PC-3 (cell line): ENCODE results near the gene ATP2B2. TPM values are rescaled to one million over a fixed set of nuclear protein-coding genes. Genes with fewer than 3 reads are reported as not detected.

Source experiments
- ATAC-seq: fragments of 200-7000 bp; cut with Tn5 transposase; 2 replicates; pipeline ENCODE4 v1.9.1; 2020; ENCODE audit warnings: mild to moderate bottlenecking, moderate library complexity
- BruUV-seq: library from RNA; stranded (reverse); fragments of 400-500 nt; replicated peaks from 2 replicates; lab custom pipeline; 2021; lab: Mats Ljungman, UMichigan
- CTCF ChIA-PET: fragments of 300-600 bp; sonication (Branson Sonifier 250); formaldehyde crosslinking; loops from one replicate; lab custom pipeline; 2022; ENCODE audit warnings: antibody characterized with exemption; lab: Charles Lee
- POLR2A ChIA-PET: fragments of 300-600 bp; sonication (Branson Sonifier 250); formaldehyde crosslinking; loops from one replicate; lab custom pipeline; 2022; ENCODE audit warnings: antibody characterized with exemption; ENCODE audit not compliant: unreplicated experiment; lab: Charles Lee
- DNase-seq: peaks from one replicate; pipeline ENCODE4 v3.0.0-alpha.2; 2015
- H2AFZ ChIP-seq: fragments of 300-600 bp; sonication (generic); 2 replicates; pipeline ENCODE4 v1.6.0; 2016; ENCODE audit warnings: antibody characterized with exemption, low read length
- H3F3A ChIP-seq: fragments of 300-600 bp; sonication (generic); one replicate; pipeline ENCODE4 v1.6.0; 2017; ENCODE audit warnings: antibody characterized with exemption, low read length, control low read depth, mild to moderate bottlenecking; ENCODE audit not compliant: unreplicated experiment
- H3K27ac ChIP-seq: fragments of 300-600 bp; sonication (generic); 2 replicates; pipeline ENCODE4 v1.5.1; 2016; ENCODE audit warnings: mild to moderate bottlenecking, low read length
- H3K27me3 ChIP-seq: fragments of 300-600 bp; sonication (generic); 2 replicates; pipeline ENCODE4 v1.6.1; 2016; ENCODE audit warnings: low read length, mixed read lengths
- H3K36me3 ChIP-seq: fragments of 300-600 bp; sonication (generic); 2 replicates; pipeline ENCODE4 v1.6.1; 2016; ENCODE audit warnings: low read depth, mixed run types, low read length, mixed read lengths
- H3K4me1 ChIP-seq: fragments of 300-600 bp; sonication (generic); 2 replicates; pipeline ENCODE4 v1.5.1; 2016; ENCODE audit warnings: low read length; ENCODE audit not compliant: insufficient read depth
- H3K4me2 ChIP-seq: fragments of 300-600 bp; sonication (generic); 2 replicates; pipeline ENCODE4 v1.6.0; 2016; ENCODE audit warnings: low read length
- H3K4me3 ChIP-seq: fragments of 300-600 bp; sonication (generic); 2 replicates; pipeline ENCODE4 v1.5.1; 2016; ENCODE audit warnings: mild to moderate bottlenecking, low read length, mixed read lengths
- H3K79me2 ChIP-seq: fragments of 300-600 bp; sonication (generic); 2 replicates; pipeline ENCODE4 v1.6.1; 2017; ENCODE audit warnings: low read length, mixed read lengths
- H3K9ac ChIP-seq: fragments of 300-600 bp; sonication (generic); 2 replicates; pipeline ENCODE4 v1.6.0; 2016; ENCODE audit warnings: mild to moderate bottlenecking, low read length
- H3K9me2 ChIP-seq: fragments of 300-600 bp; sonication (generic); replicated peaks from 2 replicates; pipeline ENCODE4 v1.6.1; 2016; ENCODE audit warnings: mixed run types, low read length, mixed read lengths
- H3K9me3 ChIP-seq: fragments of 300-600 bp; sonication (generic); 2 replicates; pipeline ENCODE4 v1.6.1; 2016; ENCODE audit warnings: low read length, mixed read lengths
- H4K20me1 ChIP-seq: fragments of 300-600 bp; sonication (generic); 2 replicates; pipeline ENCODE4 v1.6.1; 2016; ENCODE audit warnings: low read length, mixed read lengths
- EZH2 ChIP-seq: fragments of 300-600 bp; sonication (generic); IDR thresholded peaks from one replicate; pipeline ENCODE4 v1.6.1; 2017; ENCODE audit warnings: antibody characterized with exemption, mild to moderate bottlenecking, low read length; ENCODE audit not compliant: unreplicated experiment
- EZH2phosphoT487 ChIP-seq: fragments of 300-600 bp; sonication (generic); IDR thresholded peaks from 2 replicates; pipeline ENCODE4 v1.6.1; 2018; ENCODE audit warnings: mild to moderate bottlenecking, antibody characterized with exemption, low read length, borderline replicate concordance
- intact Hi-C: fragments of 100-400 bp; cut with micrococcal nuclease; formaldehyde crosslinking; loops from 2 replicates; pipeline ENCODE4 v1.9.0; 2023
- total RNA-seq: library from RNA; depleted of rRNA; stranded (reverse); fragments of >200 nt; gene quantifications from 2 replicates; pipeline ENCODE4 v1.2.3, GENCODE V29; 2014
- TF ChIP-seq, protein P1 (sequence below): fragments of 300-600 bp; sonication (generic); conservative IDR thresholded peaks from 2 replicates; pipeline ENCODE4 v1.5.1; 2017; ENCODE audit warnings: antibody characterized with exemption, low read depth, mild to moderate bottlenecking, low read length

ATP2B2 gene
- total RNA-seq, 1 experiment from 2014 or later, result not detected

DNA sequence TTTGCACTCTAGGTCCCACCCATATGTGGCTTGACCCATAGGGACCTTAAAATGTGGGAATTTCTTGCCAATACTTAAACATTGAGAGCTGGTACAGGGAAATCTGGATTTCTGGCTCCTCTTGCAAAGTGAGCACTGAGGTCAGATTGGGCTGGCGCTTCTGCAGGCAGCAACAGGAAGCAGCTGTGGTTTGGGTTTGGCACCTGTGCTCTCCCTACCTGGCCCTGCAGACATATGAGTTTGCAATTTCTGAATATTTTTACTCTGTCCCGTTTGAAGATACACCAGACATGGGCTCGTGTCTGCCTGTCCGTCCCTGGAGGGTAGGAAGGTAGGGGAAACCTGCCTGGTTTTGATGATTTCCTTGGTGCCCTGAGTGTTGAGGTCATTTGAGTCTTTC, 109.7 kb downstream of the ATP2B2 start:
- Histone ChIP-seq H3K36me3 (no peaks in the 10 kb centered on the region), H3F3A (no peaks in the 10 kb centered on the region), H3K4me1 (no peaks in the 10 kb centered on the region), H3K9me3 (no peaks in the 10 kb centered on the region), H2AFZ (no peak overlapping the region), H3K4me2 (no peak overlapping the region), H3K4me3 (no peak overlapping the region), H3K27ac (no peak overlapping the region), H3K9ac (no peak overlapping the region), H3K79me2 (no peaks in the 10 kb centered on the region), H3K27me3 (no peaks in the 10 kb centered on the region), H4K20me1 (no peaks in the 10 kb centered on the region), H3K9me2 (no peaks in the 10 kb centered on the region)
- TF ChIP-seq EZH2 (no peak), EZH2phosphoT487 (no peak)
- TF ChIP-seq, protein P1, sequence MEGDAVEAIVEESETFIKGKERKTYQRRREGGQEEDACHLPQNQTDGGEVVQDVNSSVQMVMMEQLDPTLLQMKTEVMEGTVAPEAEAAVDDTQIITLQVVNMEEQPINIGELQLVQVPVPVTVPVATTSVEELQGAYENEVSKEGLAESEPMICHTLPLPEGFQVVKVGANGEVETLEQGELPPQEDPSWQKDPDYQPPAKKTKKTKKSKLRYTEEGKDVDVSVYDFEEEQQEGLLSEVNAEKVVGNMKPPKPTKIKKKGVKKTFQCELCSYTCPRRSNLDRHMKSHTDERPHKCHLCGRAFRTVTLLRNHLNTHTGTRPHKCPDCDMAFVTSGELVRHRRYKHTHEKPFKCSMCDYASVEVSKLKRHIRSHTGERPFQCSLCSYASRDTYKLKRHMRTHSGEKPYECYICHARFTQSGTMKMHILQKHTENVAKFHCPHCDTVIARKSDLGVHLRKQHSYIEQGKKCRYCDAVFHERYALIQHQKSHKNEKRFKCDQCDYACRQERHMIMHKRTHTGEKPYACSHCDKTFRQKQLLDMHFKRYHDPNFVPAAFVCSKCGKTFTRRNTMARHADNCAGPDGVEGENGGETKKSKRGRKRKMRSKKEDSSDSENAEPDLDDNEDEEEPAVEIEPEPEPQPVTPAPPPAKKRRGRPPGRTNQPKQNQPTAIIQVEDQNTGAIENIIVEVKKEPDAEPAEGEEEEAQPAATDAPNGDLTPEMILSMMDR, result no peak
- ChIA-PET POLR2A (no interaction called here), CTCF (no interaction called here)
- no TSS peak for BruUV-seq
- no peak for ATAC-seq
- intact Hi-C loops, result no loop called here
- peak; percentile 17 for DNase-seq

- CTCF ChIA-PET, result no interaction called here
- Histone ChIP-seq H3K4me3 (no peak overlapping the region), H3K79me2 (no peaks in the 10 kb centered on the region), H4K20me1 (no peaks in the 10 kb centered on the region), H2AFZ (no peak overlapping the region), H3K9ac (no peak overlapping the region), H3K27ac (no peak overlapping the region), H3K27me3 (no peaks in the 10 kb centered on the region), H3K9me3 (no peaks in the 10 kb centered on the region), H3K4me1 (no peaks in the 10 kb centered on the region), H3F3A (no peaks in the 10 kb centered on the region), H3K9me2 (no peaks in the 10 kb centered on the region), H3K4me2 (no peak overlapping the region), H3K36me3 (no peaks in the 10 kb centered on the region)
- ATAC-seq (no peak), DNase-seq (no peak)
- TF ChIP-seq, protein P1, result no peak
- TF ChIP-seq EZH2, result no peak
- TF ChIP-seq EZH2phosphoT487, result no peak
- POLR2A ChIA-PET, result no interaction called here
- intact Hi-C loops, result no loop called here
- no TSS peak for BruUV-seq
Observed at GRCh38 chr3:10395196-10395595, 110.2 kb downstream of the ATP2B2 start.

- no peak overlapping the region for H3K4me2 ChIP-seq
- no peaks in the 10 kb centered on the region for H3K36me3 ChIP-seq
- BruUV-seq, result no TSS peak
- H3K27me3 ChIP-seq, result no peaks in the 10 kb centered on the region
- ChIA-PET CTCF (no interaction called here), POLR2A (no interaction called here)
- H4K20me1 ChIP-seq, result no peaks in the 10 kb centered on the region
- no peak overlapping the region for H2AFZ ChIP-seq
- H3K9ac ChIP-seq, result no peak overlapping the region
- H3K9me2 ChIP-seq, result no peaks in the 10 kb centered on the region
- H3K79me2 ChIP-seq, result no peaks in the 10 kb centered on the region
- H3K9me3 ChIP-seq, result no peaks in the 10 kb centered on the region
- intact Hi-C loops, result no loop called here
- H3K4me1 ChIP-seq, result no peaks in the 10 kb centered on the region
- no peak for ATAC-seq
- H3K4me3 ChIP-seq, result no peak overlapping the region
- H3K27ac ChIP-seq, result no peak overlapping the region
- DNase-seq, result no peak
- no peak for TF ChIP-seq EZH2phosphoT487
- no peaks in the 10 kb centered on the region for H3F3A ChIP-seq
Observed at GRCh38 chr3:10394491-10395025, 110.8 kb downstream of the ATP2B2 start.
